Activated CD8-positive, alpha-beta T cell treated with anti-CD3 and anti-CD28 coated beads, Interleukin-2, amount 10 ng/mL, durations not matched to agents 7 days and 5 days (primary cell): Measurements from ENCODE around the gene UTRN. TPM values are rescaled to one million over a fixed set of nuclear protein-coding genes. Genes with fewer than 3 reads are reported as not detected.

Source experiments
- ATAC-seq: fragments of 150-1000 bp; cut with Tn5 transposase; one replicate; pipeline ENCODE4 v1.10.0; 2021; ENCODE audit warnings: moderate library complexity
- CTCF ChIA-PET: fragments of 350-600 bp; sonication (Branson Sonifier 250); formaldehyde crosslinking; loops from one replicate; lab custom pipeline; 2021; ENCODE audit warnings: antibody characterized with exemption; lab: Charles Lee
- POLR2A ChIA-PET: fragments of 350-600 bp; sonication (Branson Sonifier 250); formaldehyde crosslinking; loops from one replicate; lab custom pipeline; 2021; ENCODE audit warnings: antibody characterized with exemption; lab: Charles Lee
- DNase-seq: peaks from one replicate; pipeline ENCODE4 v3.0.0-alpha.2; 2020
- H3K27ac Mint-ChIP-seq: one replicate; pipeline ENCODE4 v1.8.0; 2021; ENCODE audit warnings: mild to moderate bottlenecking, mixed read lengths
- H3K27me3 Mint-ChIP-seq: one replicate; pipeline ENCODE4 v1.8.0; 2021; ENCODE audit warnings: low read depth, mixed read lengths
- H3K36me3 Mint-ChIP-seq: one replicate; pipeline ENCODE4 v1.8.0; 2021; ENCODE audit warnings: low read depth, mixed read lengths
- H3K4me1 Mint-ChIP-seq: one replicate; pipeline ENCODE4 v1.8.0; 2021; ENCODE audit warnings: low read depth, mixed read lengths
- H3K4me3 Mint-ChIP-seq: one replicate; pipeline ENCODE4 v1.8.0; 2021; ENCODE audit warnings: mild to moderate bottlenecking, mixed read lengths
- H3K9me3 Mint-ChIP-seq: one replicate; pipeline ENCODE4 v1.8.0; 2022; ENCODE audit warnings: mixed read lengths; ENCODE audit not compliant: insufficient read depth
- total RNA-seq, 2 experiments: library from RNA; stranded (reverse); gene quantifications; one replicate each; pipeline ENCODE4 v1.2.3, GENCODE V29; 2021

The UTRN gene
- total RNA-seq, 2 experiments from 2014 or later: 136 to 141 TPM

DNA sequence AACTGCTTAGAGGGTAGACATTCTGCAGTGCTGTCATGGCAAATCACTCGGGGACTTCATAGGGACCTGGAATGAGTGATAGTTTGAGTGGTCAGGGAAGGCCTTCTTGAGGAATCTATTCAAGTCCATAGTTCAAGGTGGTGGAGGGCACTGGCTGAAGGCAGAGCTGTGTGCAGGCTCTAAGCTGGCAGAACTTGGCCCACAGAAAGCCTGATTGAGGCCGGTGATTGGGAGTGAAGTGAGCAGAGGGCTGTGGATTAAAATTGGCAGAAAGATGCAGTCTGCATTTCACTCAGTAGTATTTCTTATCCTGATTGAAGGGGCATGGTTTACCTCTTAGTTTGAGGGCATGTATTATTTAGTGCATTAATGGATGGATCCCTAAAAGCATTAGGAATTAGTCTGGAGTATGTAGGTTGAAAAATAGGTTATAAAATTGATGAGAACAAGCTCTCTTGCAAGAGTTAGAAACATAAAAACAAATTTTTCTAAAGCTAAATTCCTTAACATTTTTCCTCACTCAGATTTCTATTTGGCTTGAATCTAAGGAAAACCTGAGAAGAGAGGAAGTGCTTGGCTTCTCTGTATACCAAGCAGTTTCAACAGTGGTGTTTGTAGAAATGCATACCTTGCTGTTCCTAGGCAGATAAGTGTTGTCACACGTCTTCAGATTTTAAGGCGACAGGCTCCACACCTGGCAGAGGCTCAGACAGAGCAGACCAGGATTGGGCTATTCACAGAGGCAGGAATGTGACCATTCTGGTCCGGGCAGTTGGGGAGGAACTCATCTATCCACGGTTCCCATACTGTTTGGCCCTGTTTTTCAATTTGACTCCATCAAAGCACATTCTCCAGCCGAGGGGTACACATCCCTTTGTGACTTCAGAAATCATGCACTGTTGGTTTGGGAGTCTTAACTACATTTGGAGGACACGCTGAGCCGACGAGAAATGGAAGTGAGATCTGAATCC is 45.2 kb downstream of the UTRN start:
- H3K27ac Mint-ChIP-seq: no peak overlapping the region
- ChIA-PET POLR2A (interaction anchor here (0.6 kb wide), 1 partner anchor 17 kb away, joined by 3 read pairs; no protein-coding TSS in a partner anchor), CTCF (no interaction called here)
- no peaks in the 10 kb centered on the region for H3K27me3 Mint-ChIP-seq
- no peak overlapping the region for H3K4me3 Mint-ChIP-seq
- ATAC-seq (no peak), DNase-seq (no peak)
- H3K36me3 Mint-ChIP-seq: no peaks in the 10 kb centered on the region
- peaks cover 21% of the 10 kb centered on the region for H3K4me1 Mint-ChIP-seq
- no peaks in the 10 kb centered on the region for H3K9me3 Mint-ChIP-seq

DNA sequence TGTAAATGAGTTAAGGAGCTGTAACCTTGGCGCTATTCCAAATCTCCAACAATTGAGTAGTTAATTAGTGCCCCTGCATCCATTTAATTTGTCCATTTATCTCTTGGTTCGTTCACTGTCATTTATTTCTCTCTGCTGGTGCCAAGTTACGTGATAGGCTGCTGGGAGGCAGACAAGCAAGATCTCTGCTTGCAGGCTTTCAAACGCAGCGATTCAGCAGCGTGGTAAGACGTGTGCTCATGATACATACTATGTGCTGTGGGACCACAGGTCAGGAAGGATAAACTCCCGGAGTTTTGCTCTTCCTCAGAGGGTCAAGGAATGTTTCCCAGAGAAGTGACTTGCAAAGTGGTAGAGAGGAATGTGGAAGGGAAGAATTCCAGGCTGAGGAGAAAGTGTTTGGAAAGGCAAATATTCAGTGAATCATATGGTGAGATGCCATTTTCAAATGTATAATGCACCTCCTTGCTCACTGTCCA is 46.4 kb downstream of the UTRN start:
- ChIA-PET POLR2A (no interaction called here), CTCF (no interaction called here)
- no peaks in the 10 kb centered on the region for H3K36me3 Mint-ChIP-seq
- H3K9me3 Mint-ChIP-seq: no peaks in the 10 kb centered on the region
- H3K27ac Mint-ChIP-seq: no peak overlapping the region
- H3K27me3 Mint-ChIP-seq: no peaks in the 10 kb centered on the region
- DNase-seq: no peak
- no peak overlapping the region for H3K4me3 Mint-ChIP-seq
- H3K4me1 Mint-ChIP-seq: peaks cover 34% of the 10 kb centered on the region
- ATAC-seq: no peak

DNA sequence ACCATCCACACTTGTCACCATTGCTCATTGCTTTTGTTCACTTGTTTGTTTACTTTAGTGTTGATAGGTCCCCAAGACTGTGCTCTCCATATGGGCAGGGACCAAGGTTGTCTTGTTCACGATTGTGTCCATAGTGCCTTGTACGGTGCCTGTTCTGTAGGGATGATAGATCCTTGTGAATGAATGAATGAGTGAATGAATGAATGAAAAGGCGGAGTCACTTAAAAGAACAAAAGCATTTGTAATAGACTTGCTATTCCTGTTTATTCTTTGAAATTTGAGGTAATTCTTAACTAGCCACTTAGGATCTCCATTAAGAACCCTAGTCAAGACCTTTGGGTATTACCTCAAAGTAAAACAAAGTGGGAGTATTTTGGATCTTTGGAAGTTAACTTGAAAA is 47.0 kb downstream of the UTRN start:
- ATAC-seq: no peak
- no peak for DNase-seq
- ChIA-PET CTCF (no interaction called here), POLR2A (no interaction called here)
- H3K9me3 Mint-ChIP-seq: no peaks in the 10 kb centered on the region
- H3K27ac Mint-ChIP-seq: no peak overlapping the region
- no peak overlapping the region for H3K4me3 Mint-ChIP-seq
- H3K4me1 Mint-ChIP-seq: peaks cover 40% of the 10 kb centered on the region
- H3K36me3 Mint-ChIP-seq: no peaks in the 10 kb centered on the region
- no peaks in the 10 kb centered on the region for H3K27me3 Mint-ChIP-seq

DNA sequence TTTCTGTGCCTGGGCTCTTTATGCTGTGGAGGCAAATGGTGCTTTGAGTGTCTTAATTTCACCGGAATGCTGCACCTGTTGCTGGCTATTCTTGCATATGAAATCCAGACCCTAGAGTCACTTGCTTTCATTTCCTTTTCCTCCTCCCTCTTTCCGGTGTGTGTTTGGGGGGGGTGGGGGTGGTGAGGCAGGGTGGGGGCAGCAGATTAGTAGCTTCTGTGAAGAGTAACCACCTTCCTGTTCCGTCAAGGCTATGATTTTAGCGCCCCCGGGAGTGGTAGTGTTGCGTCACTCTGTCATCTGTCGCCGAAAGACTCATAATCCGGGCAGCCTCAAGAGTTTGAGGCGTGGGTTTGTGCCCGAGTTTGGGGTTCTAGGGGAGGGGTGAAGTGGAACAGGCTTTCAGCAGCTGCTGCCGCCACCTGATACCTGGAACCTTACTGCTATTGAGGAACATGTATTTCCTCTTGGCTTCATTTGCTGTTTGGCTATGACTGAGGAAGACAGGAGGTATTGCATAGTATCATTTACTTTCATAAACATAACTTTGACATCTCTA is 49.1 kb downstream of the UTRN start:
- ATAC-seq (peak; percentile 83), DNase-seq (peak; percentile 88)
- H3K36me3 Mint-ChIP-seq: peaks cover 2% of the 10 kb centered on the region
- H3K4me3 Mint-ChIP-seq: peak overlapping the region; percentile 80
- POLR2A ChIA-PET: interaction anchor here (0.6 to 2.9 kb wide), 8 partner anchors 10 to 177 kb away, joined by 3 to 12 read pairs (median 4); partner anchors contain the start of gene UTRN
- H3K4me1 Mint-ChIP-seq: peaks cover 55% of the 10 kb centered on the region
- peak overlapping the region; percentile 96 for H3K27ac Mint-ChIP-seq
- no peaks in the 10 kb centered on the region for H3K9me3 Mint-ChIP-seq
- H3K27me3 Mint-ChIP-seq: no peaks in the 10 kb centered on the region
- CTCF ChIA-PET: interaction anchor here (0.7 to 2.3 kb wide), 5 partner anchors 9 to 148 kb away, joined by 3 to 8 read pairs (median 4); no protein-coding TSS in a partner anchor

Other genes with a start within 250 kb of the UTRN start
- gene SF3B5, start 189.8 kb upstream of the UTRN start, total RNA-seq: 100 to 1,000 TPM; 167 to 168 TPM
- gene STX11, start 134.8 kb upstream of the UTRN start, total RNA-seq: 10 to 100 TPM; 13.9 to 14.1 TPM